ENCODE data around the gene PRPF40A.

DNA sequence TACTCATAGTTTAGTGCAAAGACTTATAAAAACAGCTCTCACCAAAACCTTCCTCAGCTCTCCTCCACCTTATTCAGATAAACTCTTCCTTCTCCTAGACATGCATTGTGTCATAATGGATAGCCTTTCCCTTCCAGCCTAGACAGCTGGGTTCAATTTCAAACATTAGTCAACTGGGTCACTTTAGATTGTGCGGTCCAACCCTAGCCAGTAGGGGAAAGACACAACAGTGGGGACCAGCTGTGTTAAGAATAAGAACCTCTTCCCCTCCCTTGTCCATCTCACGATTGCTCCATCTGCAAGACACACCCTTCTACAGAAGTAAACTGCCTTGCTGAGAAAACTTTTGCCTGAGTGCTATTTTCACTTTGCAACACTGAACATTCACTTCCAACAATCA is 8.5 kb downstream of the PRPF40A start:
- TF ChIP-seq, protein P1, sequence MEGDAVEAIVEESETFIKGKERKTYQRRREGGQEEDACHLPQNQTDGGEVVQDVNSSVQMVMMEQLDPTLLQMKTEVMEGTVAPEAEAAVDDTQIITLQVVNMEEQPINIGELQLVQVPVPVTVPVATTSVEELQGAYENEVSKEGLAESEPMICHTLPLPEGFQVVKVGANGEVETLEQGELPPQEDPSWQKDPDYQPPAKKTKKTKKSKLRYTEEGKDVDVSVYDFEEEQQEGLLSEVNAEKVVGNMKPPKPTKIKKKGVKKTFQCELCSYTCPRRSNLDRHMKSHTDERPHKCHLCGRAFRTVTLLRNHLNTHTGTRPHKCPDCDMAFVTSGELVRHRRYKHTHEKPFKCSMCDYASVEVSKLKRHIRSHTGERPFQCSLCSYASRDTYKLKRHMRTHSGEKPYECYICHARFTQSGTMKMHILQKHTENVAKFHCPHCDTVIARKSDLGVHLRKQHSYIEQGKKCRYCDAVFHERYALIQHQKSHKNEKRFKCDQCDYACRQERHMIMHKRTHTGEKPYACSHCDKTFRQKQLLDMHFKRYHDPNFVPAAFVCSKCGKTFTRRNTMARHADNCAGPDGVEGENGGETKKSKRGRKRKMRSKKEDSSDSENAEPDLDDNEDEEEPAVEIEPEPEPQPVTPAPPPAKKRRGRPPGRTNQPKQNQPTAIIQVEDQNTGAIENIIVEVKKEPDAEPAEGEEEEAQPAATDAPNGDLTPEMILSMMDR (IDR thresholded peaks at IDR 0.05), result no peak
- no peak for TF ChIP-seq POLR2A (IDR thresholded peaks at IDR 0.05)

All from right lobe of liver (tissue), 4 donors.